HFF-Myc (cell line): ENCODE measurements around the gene CD79B.
"Not testable (repeated sequence)": the region's sequence is repeated elsewhere in the genome, so short reads cannot be mapped to it uniquely, and the experiment has no call there.

ENCODE experiments used
- DNase-seq: peaks from one replicate; pipeline ENCODE4 v3.0.0-alpha.2; 2011; ENCODE audit warnings: low read depth; ENCODE audit errors: extremely low read depth
- H3K4me3 ChIP-seq: replicated peaks from 2 replicates; pipeline ENCODE4 v1.5.1; 2011; ENCODE audit warnings: low read depth, mild to moderate bottlenecking, control low read depth, low read length
- CTCF ChIP-seq: IDR thresholded peaks from 2 replicates; pipeline ENCODE4 v1.5.1; 2012; ENCODE audit warnings: mild to moderate bottlenecking, low read depth, low read length, control low read depth; ENCODE audit errors: missing control alignments

CD79B gene

GRCh38 chr17:63889026-63889848, 42.9 kb downstream of the CD79B start:
- not testable (repeated sequence) for DNase-seq, H3K4me3 ChIP-seq
- TF ChIP-seq CTCF: peak; percentile 43

- not testable (repeated sequence) for DNase-seq, H3K4me3 ChIP-seq
Measured at GRCh38 chr17:63885119-63885518, 47.0 kb downstream of the CD79B start.

GRCh38 chr17:63882626-63883126, 49.5 kb downstream of the CD79B start:
- H3K4me3 ChIP-seq, DNase-seq: not testable (repeated sequence)

GRCh38 chr17:63881935-63882601, 50.1 kb downstream of the CD79B start, which contains the start of gene GH2:
GH2 (minus strand) TSS chr17:63881944; CDS start chr17:63881801, 143 bp downstream.
- DNase-seq: peak; percentile 27
- TF ChIP-seq CTCF: peak; percentile 65
- no peak within 1 kb of the TSS for H3K4me3 ChIP-seq

GRCh38 chr17:63881337-63881736, 50.8 kb downstream of the CD79B start:
- not testable (repeated sequence) for DNase-seq, H3K4me3 ChIP-seq

- no peak overlapping the region for H3K4me3 ChIP-seq
- TF ChIP-seq CTCF: no peak
- no peak for DNase-seq
Measured at GRCh38 chr17:63880706-63881105, 51.4 kb downstream of the CD79B start.
